Calu3 (cell line): ENCODE measurements around the gene DZANK1. TPM values are rescaled to one million over a fixed set of nuclear protein-coding genes. Genes with fewer than 3 reads are reported as not detected.

Source experiments
- BruUV-seq: library from RNA; stranded (reverse); fragments of 400-500 nt; replicated peaks from 2 replicates; lab custom pipeline; 2021; lab: Mats Ljungman, UMichigan
- CTCF ChIA-PET: fragments of 300-600 bp; sonication (Branson Sonifier 250); formaldehyde crosslinking; loops from one replicate; lab custom pipeline; 2022; ENCODE audit warnings: antibody characterized with exemption; lab: Charles Lee
- DNase-seq: peaks from one replicate; pipeline ENCODE4 v3.0.0; 2022
- H3K27ac Mint-ChIP-seq: one replicate; pipeline ENCODE4 v1.8.0; 2022; ENCODE audit warnings: mixed read lengths; ENCODE audit not compliant: unreplicated experiment
- H3K27me3 Mint-ChIP-seq: one replicate; pipeline ENCODE4 v1.8.0; 2022; ENCODE audit warnings: mixed read lengths; ENCODE audit not compliant: unreplicated experiment
- H3K36me3 Mint-ChIP-seq: one replicate; pipeline ENCODE4 v1.8.0; 2022; ENCODE audit warnings: mild to moderate bottlenecking, moderate library complexity, mixed read lengths; ENCODE audit not compliant: insufficient read depth, unreplicated experiment
- H3K4me1 Mint-ChIP-seq: one replicate; pipeline ENCODE4 v1.8.0; 2022; ENCODE audit warnings: mild to moderate bottlenecking, low read depth, mixed read lengths; ENCODE audit not compliant: unreplicated experiment
- H3K4me3 Mint-ChIP-seq: one replicate; pipeline ENCODE4 v1.8.0; 2022; ENCODE audit warnings: mild to moderate bottlenecking, low read depth, moderate library complexity, mixed read lengths; ENCODE audit not compliant: unreplicated experiment
- H3K9me3 Mint-ChIP-seq: one replicate; pipeline ENCODE4 v1.8.0; 2022; ENCODE audit warnings: low read depth, mixed read lengths; ENCODE audit not compliant: unreplicated experiment
- CTCF ChIP-seq: fragments of 200-600 bp; IDR thresholded peaks from one replicate; pipeline ENCODE4 v1.8.0; 2022; ENCODE audit warnings: antibody characterized with exemption; ENCODE audit not compliant: unreplicated experiment
- intact Hi-C: fragments of 100-400 bp; cut with micrococcal nuclease; formaldehyde crosslinking; loops from one replicate; pipeline ENCODE4 v1.10.0; 2022; ENCODE audit not compliant: unreplicated experiment
- total RNA-seq: library from RNA; stranded (reverse); gene quantifications from 2 replicates; pipeline ENCODE4 v1.2.3, GENCODE V29; 2022

Gene DZANK1
- total RNA-seq, 1 experiment from 2014 or later: 1.0 TPM

GRCh38 chr20:18364768-18365167, 102.1 kb downstream of the DZANK1 start:
- H3K4me1 Mint-ChIP-seq: no peaks in the 10 kb centered on the region
- intact Hi-C loops: no loop called here

GRCh38 chr20:18363708-18364107, 103.1 kb downstream of the DZANK1 start:
- intact Hi-C loops: no loop called here
- H3K4me3 Mint-ChIP-seq: no peak overlapping the region
- CTCF ChIA-PET: no interaction called here
- no peak for DNase-seq
- no peaks in the 10 kb centered on the region for H3K4me1 Mint-ChIP-seq
- no TSS peak for BruUV-seq
- no peak for TF ChIP-seq CTCF
- H3K9me3 Mint-ChIP-seq: no peaks in the 10 kb centered on the region
- H3K36me3 Mint-ChIP-seq: no peaks in the 10 kb centered on the region
- no peak overlapping the region for H3K27ac Mint-ChIP-seq
- no peaks in the 10 kb centered on the region for H3K27me3 Mint-ChIP-seq

More at GRCh38 chr20:18364768-18365167, 102.1 kb downstream of the DZANK1 start:
- no peak for TF ChIP-seq CTCF
- Mint-ChIP-seq H3K36me3 (no peaks in the 10 kb centered on the region), H3K9me3 (no peaks in the 10 kb centered on the region), H3K27ac (no peak overlapping the region), H3K27me3 (no peaks in the 10 kb centered on the region), H3K4me3 (no peak overlapping the region)
- CTCF ChIA-PET: no interaction called here
- DNase-seq: no peak
- no TSS peak for BruUV-seq

GRCh38 chr20:18362916-18363315, 103.9 kb downstream of the DZANK1 start:
- H3K4me3 Mint-ChIP-seq: no peak overlapping the region
- no TSS peak for BruUV-seq
- DNase-seq: no peak
- TF ChIP-seq CTCF: no peak
- H3K27me3 Mint-ChIP-seq: no peaks in the 10 kb centered on the region
- H3K4me1 Mint-ChIP-seq: no peaks in the 10 kb centered on the region
- intact Hi-C loops: no loop called here
- no peak overlapping the region for H3K27ac Mint-ChIP-seq
- no peaks in the 10 kb centered on the region for H3K36me3 Mint-ChIP-seq
- no peaks in the 10 kb centered on the region for H3K9me3 Mint-ChIP-seq
- CTCF ChIA-PET: no interaction called here

GRCh38 chr20:18361678-18362077, 105.2 kb downstream of the DZANK1 start:
- H3K4me1 Mint-ChIP-seq: no peaks in the 10 kb centered on the region
- H3K36me3 Mint-ChIP-seq: no peaks in the 10 kb centered on the region
- H3K27me3 Mint-ChIP-seq: no peaks in the 10 kb centered on the region
- H3K4me3 Mint-ChIP-seq: no peak overlapping the region
- no peak overlapping the region for H3K27ac Mint-ChIP-seq
- intact Hi-C loops: no loop called here
- CTCF ChIA-PET: no interaction called here
- no peak for DNase-seq
- no peak for TF ChIP-seq CTCF
- no peaks in the 10 kb centered on the region for H3K9me3 Mint-ChIP-seq
- no TSS peak for BruUV-seq
